ENCODE data around the gene TMEM134. TPM values are rescaled to one million over a fixed set of nuclear protein-coding genes. Genes with fewer than 3 reads are reported as not detected.
A peak's percentile ranks its signal among the peaks of the same experiment; 100 is the strongest.

TMEM134 gene
- total RNA-seq, 2 experiments from 2014 or later = 63.2 to 69.1 TPM

DNA sequence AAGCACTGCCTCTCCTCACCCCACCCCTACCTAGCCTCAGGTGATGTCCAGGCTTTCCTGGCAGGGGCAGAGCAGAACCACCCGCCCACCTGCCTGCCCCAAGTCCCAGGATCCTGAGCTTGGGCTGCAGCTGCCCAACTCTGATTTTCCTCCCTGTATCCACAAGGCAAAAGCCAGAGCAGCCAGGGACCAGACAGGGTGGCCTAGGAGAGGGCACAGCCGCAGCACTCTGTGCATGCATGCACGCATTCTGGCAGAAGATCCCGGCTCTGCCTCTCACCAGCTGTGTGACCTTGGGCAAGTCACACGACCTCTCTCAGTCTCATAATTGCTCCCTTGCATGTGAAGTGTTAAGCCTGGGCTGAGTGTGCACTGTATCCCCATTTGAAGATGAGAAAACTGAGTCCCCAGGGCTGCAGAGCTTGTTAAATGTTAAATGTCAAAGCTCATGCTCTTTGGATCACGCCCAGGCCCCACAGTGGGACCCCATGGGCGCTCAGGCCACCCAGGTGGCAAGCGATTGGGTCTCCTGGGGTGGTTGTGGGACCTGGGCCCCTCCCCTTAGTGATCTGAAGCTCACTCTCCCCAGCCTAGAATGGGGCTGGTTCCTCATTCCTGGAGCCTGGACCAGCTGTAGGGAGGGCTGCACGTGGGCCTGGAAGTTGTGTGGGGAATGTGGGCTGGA is 56.4 kb downstream of the TMEM134 start:
- no peak overlapping the region for H3K4me3 Mint-ChIP-seq
- DNase-seq = no peak
- no peaks in the 10 kb centered on the region for H3K9me3 Mint-ChIP-seq
- no peak for ATAC-seq (ENCODE audit: low read depth)
- H3K36me3 Mint-ChIP-seq = peaks cover 9% of the 10 kb centered on the region
- H3K27ac Mint-ChIP-seq = peak overlapping the region; percentile 65
- POLR2A ChIA-PET = interaction anchor here (1.0 to 16.1 kb wide), 13 partner anchors 8 to 141 kb away, joined by 3 to 412 read pairs (median 6); partner anchors contain the start of genes CORO1B, PPP1CA, PTPRCAP and RAD9A
- peaks cover 65% of the 10 kb centered on the region for H3K4me1 Mint-ChIP-seq
- no peaks in the 10 kb centered on the region for H3K27me3 Mint-ChIP-seq

DNA sequence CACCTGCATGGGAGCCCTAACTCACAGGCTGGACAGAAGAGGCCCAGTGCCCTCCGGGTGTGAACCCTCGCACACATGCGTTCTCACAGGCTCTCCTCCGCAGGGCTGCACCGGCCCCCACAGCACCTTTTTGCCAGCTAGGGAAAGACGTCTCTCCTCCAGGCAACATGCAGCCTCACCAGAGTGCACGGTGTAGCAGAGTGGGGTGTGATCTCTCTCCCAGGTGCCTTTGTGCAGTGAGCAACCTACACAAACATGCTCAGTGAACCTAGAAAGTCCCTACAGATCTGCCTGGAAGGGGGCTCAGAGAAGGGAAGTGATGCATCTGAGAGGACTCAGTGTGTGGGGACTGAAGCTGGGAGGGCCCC is 57.3 kb downstream of the TMEM134 start:
- no peak overlapping the region for H3K4me3 Mint-ChIP-seq
- H3K9me3 Mint-ChIP-seq = no peaks in the 10 kb centered on the region
- peaks cover 69% of the 10 kb centered on the region for H3K4me1 Mint-ChIP-seq
- H3K27me3 Mint-ChIP-seq = no peaks in the 10 kb centered on the region
- H3K27ac Mint-ChIP-seq = peak overlapping the region; percentile 45
- ATAC-seq (ENCODE audit: low read depth) (no peak), DNase-seq (no peak)
- H3K36me3 Mint-ChIP-seq = peaks cover 16% of the 10 kb centered on the region
- POLR2A ChIA-PET = interaction anchor here (1.0 to 16.1 kb wide), 11 partner anchors 9 to 140 kb away, joined by 3 to 412 read pairs (median 6); partner anchors contain the start of genes CORO1B, PPP1CA, PTPRCAP and RAD9A

Small RNA genes lying within 50 kb of the gene (microRNA-seq; reads per million reads assigned to microRNA genes)
- not detected for gene MIR6752

Other genes starting within 250 kb of the TMEM134 start
- gene GRK2, start 202.8 kb downstream of the TMEM134 start, total RNA-seq = 100 to 1,000 TPM; 325 to 341 TPM
- gene ANKRD13D, start 179.9 kb downstream of the TMEM134 start, total RNA-seq = 100 to 1,000 TPM; 185 to 207 TPM
- 10 to 100 TPM; 24.6 to 27.0 TPM for gene SSH3, start 165.7 kb downstream of the TMEM134 start, total RNA-seq
- gene POLD4, start 115.7 kb downstream of the TMEM134 start, total RNA-seq = 10 to 100 TPM; 73.2 to 78.2 TPM
- gene CLCF1, start 95.7 kb downstream of the TMEM134 start, total RNA-seq = 1 to 10 TPM; 4.3 to 4.7 TPM
- gene RAD9A, start 77.3 kb downstream of the TMEM134 start, total RNA-seq = 10 to 100 TPM; 65.3 to 67.1 TPM
- 100 to 1,000 TPM; 290 to 311 TPM for gene PPP1CA, start 67.4 kb downstream of the TMEM134 start, total RNA-seq
- 100 to 1,000 TPM; 359 to 367 TPM for gene TBC1D10C, start 65.2 kb downstream of the TMEM134 start, total RNA-seq
- 1 to 10 TPM; 5.5 to 5.6 TPM for gene CARNS1, start 53.6 kb downstream of the TMEM134 start, total RNA-seq
- gene RPS6KB2, start 40.8 kb downstream of the TMEM134 start, total RNA-seq = 10 to 100 TPM; 69.0 to 71.4 TPM
- gene PTPRCAP, start 31.6 kb downstream of the TMEM134 start, total RNA-seq = 100 to 1,000 TPM; 351 to 371 TPM
- 100 to 1,000 TPM; 168 to 195 TPM for gene CORO1B, start 25.8 kb downstream of the TMEM134 start, total RNA-seq
- not detected for gene GPR152, start 16.5 kb downstream of the TMEM134 start, total RNA-seq
- gene CABP4, start 13.9 kb downstream of the TMEM134 start, total RNA-seq = 1 to 10 TPM; 2.8 to 3.0 TPM
- gene AIP, start 13.8 kb upstream of the TMEM134 start, total RNA-seq = 100 to 1,000 TPM; 161 to 166 TPM
- gene PITPNM1, start 36.1 kb upstream of the TMEM134 start, total RNA-seq = 100 to 1,000 TPM; 125 to 132 TPM
- gene CDK2AP2, start 38.9 kb upstream of the TMEM134 start, total RNA-seq = 100 to 1,000 TPM in 1 of 2 experiments, 10 to 100 TPM in 1; 94.6 to 101 TPM
- not detected for gene CABP2, start 54.2 kb upstream of the TMEM134 start, total RNA-seq
- 100 to 1,000 TPM; 211 to 219 TPM for gene GSTP1, start 114.6 kb upstream of the TMEM134 start, total RNA-seq
- gene NDUFV1, start 137.7 kb upstream of the TMEM134 start, total RNA-seq = 100 to 1,000 TPM; 211 to 219 TPM
- 10 to 100 TPM; 10.9 to 12.4 TPM for gene NUDT8, start 160.7 kb upstream of the TMEM134 start, total RNA-seq
- gene TBX10, start 170.5 kb upstream of the TMEM134 start, total RNA-seq = not detected
- gene ACY3, start 181.5 kb upstream of the TMEM134 start, total RNA-seq = under 1 TPM; 0.33 to 0.57 TPM
- not detected for gene ALDH3B2, start 205.4 kb upstream of the TMEM134 start, total RNA-seq